ENCODE measurements around the gene MYO9B.

Gene MYO9B

DNA sequence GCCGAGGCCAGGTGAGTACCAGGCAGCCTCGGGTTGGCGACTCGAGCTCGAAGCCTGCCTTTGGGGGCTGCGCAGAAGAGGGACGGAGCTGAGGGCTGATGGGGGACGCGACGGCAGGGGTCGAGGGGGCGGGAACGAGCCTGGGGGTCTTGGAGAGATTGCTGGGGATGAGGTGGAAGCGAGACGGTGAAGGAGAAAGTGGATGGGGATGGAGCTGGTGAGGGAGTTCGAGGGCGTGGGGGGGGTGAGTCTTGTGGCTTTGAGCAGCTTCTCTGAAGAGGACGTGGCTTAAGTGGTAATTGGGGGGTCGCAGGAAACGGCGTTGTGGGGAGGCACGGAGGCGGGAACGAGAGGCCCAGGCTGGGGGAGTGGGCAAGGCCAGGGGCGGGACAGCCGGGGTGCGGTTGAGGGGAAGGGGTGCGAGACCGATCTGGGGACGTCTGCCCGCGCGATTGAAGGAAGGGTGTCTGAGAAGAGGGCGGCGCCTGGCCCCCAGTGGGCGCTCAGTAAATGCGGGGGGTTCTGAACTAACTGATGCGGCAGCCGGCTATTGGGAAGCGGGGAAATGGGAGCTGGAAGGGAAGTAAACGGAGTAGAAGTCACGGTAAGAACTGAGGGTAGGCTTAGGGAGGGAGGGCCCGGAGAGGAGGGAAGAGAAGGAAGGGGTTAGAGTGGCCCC lies 426 bp downstream of the MYO9B start:
- peak overlapping the region; percentile 94 to 98 for H3K27ac ChIP-seq
- TF ChIP-seq, protein P1, sequence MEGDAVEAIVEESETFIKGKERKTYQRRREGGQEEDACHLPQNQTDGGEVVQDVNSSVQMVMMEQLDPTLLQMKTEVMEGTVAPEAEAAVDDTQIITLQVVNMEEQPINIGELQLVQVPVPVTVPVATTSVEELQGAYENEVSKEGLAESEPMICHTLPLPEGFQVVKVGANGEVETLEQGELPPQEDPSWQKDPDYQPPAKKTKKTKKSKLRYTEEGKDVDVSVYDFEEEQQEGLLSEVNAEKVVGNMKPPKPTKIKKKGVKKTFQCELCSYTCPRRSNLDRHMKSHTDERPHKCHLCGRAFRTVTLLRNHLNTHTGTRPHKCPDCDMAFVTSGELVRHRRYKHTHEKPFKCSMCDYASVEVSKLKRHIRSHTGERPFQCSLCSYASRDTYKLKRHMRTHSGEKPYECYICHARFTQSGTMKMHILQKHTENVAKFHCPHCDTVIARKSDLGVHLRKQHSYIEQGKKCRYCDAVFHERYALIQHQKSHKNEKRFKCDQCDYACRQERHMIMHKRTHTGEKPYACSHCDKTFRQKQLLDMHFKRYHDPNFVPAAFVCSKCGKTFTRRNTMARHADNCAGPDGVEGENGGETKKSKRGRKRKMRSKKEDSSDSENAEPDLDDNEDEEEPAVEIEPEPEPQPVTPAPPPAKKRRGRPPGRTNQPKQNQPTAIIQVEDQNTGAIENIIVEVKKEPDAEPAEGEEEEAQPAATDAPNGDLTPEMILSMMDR (IDR thresholded peaks at IDR 0.05), result no peak
- H3K4me3 ChIP-seq, result peak overlapping the region; percentile 97
- no peak for DNase-seq (ENCODE audit: low spot score)

DNA sequence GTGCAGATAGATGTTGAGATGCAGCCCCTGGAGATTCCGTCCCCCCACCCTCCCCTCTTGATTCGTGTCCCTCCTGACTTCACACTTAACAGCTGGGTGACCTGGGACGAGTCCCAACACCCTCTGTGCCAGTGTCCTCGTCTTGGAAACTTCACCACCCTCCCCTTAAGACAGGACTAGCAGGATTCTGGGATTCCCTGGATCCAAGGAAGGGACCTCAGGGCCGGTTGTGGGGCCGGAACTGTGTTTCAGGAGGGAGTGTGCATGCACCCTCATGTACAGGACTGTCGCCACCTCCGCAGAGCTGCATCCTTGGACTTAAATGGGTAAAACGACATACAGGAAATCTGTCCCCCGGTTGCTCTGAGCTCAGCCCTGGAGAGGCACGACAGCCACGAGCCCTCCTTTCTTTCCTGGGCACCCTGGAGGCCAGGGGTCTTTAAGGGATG lies 990 bp downstream of the MYO9B start:
- H3K27ac ChIP-seq, result peak overlapping the region; percentile 94 to 98
- TF ChIP-seq, protein P1 (IDR thresholded peaks at IDR 0.05), result no peak
- no peak for DNase-seq (ENCODE audit: low spot score)
- H3K4me3 ChIP-seq, result peak overlapping the region; percentile 97

DNA sequence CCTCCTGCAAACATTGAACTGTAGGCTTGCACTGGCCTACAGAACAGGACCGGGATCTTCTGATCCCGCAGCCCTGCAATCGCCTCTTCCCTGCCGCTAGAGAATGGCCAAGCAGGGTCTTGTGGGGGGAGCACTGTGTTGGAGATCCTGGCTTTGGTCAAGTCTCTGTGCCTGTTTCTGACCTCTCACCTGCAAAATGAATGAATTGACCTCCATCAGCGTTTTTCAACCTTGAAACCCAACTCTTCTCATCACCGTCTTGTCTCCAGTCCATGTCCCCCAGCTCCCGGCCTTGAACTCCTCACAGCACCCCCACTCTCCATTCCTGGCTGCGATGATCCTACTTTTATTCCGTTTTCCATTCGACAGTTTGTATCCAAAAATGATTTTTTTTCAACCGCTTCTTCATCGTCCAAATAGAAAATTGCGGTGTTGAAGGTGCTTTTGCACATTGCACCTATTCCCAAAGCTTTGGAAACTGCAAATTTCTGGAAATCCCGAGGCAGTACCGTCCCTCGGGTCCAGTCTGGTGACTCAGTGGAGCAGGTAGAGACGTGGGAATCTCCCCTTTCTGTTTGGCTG lies 2.0 kb downstream of the MYO9B start:
- H3K27ac ChIP-seq, result peak overlapping the region; percentile 94 to 98
- no peak for DNase-seq (ENCODE audit: low spot score)
- TF ChIP-seq, protein P1 (IDR thresholded peaks at IDR 0.05), result no peak
- peak overlapping the region; percentile 97 for H3K4me3 ChIP-seq

DNA sequence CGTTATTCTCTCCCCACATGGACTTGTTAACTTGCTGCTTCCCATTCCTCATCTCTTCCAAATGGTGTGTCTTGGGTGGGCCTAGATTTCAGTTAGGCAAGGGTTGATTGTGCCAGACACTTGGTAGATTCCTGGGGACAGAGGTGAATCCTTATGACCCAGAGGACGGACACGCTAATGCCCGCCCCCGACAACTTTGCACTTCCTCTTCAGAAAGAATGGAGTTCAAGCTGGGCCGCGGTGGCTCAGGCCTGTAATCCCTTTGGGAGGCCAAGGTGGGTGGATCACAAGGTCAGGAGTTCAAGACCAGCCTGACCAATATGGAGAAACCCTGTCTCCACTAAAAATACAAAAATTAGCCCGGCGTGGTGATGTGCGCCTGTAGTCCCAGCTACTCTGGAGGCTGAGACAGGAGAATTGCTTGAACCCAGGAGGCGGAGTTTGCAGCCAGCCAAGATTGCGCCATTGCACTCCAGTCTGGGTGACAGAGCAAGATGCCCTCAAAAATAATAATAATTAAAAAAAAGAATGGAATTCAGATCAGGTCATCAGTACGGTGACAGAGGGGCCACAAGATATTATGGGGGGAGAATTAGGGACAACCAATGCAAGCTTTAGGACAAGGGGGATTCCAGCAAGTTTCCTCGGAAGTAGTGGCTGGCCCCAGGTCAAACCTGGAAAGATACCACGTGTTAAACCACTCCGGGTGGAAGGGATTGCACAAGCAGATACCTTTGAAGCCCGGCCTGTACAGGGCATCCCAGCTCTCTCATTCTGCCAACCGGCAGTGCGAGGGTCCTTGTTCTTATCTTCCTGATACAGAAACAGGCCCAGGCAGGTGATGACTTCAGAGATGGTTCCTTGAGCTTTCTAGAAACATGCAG lies 2.7 kb downstream of the MYO9B start:
- TF ChIP-seq, protein P1 (IDR thresholded peaks at IDR 0.05), result no peak
- peak overlapping the region; percentile 72 for H3K4me3 ChIP-seq
- peak overlapping the region; percentile 97 to 98 for H3K27ac ChIP-seq
- no peak for DNase-seq (ENCODE audit: low spot score)

DNA sequence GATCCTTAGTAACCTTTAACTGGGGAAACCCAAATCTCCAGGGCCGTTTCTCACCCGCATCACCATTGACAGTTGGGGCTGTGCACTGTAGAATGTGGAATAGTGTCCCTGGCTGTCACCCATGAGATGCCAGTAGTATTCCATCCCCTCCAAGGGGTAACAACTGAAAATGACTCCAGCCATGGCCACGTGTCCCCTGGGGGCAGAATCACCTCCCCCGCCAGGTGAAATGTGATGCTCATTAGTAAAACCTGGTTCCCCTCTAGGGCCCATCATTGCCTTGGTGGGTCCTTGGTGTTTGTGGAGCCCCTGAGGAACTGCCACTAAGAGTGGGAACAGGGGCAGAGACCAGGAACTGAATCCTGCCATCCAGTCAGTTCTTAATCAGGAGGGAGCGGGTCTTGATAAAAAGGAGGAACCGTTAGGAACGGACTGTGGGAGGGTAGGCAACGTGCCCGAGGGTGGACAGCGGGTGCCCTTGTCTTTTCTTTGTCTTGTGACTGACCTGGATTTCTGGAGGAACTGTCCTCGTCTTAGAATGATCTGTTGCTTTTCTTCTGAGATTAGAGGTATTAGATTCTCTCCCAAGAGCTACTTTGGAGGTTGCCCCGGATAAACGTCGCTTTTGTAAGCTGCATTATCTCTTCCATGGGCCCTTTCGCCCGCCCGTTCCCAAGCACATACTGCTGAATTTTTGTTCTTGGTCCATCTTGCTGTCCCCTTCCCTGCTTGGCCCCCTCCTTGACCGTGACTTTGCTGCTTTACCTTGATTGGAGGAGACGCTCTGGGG lies 3.5 kb downstream of the MYO9B start:
- peak overlapping the region; percentile 97 to 98 for H3K27ac ChIP-seq
- TF ChIP-seq, protein P1 (IDR thresholded peaks at IDR 0.05), result no peak
- DNase-seq (ENCODE audit: low spot score), result no peak
- H3K4me3 ChIP-seq, result peak overlapping the region; percentile 72

DNA sequence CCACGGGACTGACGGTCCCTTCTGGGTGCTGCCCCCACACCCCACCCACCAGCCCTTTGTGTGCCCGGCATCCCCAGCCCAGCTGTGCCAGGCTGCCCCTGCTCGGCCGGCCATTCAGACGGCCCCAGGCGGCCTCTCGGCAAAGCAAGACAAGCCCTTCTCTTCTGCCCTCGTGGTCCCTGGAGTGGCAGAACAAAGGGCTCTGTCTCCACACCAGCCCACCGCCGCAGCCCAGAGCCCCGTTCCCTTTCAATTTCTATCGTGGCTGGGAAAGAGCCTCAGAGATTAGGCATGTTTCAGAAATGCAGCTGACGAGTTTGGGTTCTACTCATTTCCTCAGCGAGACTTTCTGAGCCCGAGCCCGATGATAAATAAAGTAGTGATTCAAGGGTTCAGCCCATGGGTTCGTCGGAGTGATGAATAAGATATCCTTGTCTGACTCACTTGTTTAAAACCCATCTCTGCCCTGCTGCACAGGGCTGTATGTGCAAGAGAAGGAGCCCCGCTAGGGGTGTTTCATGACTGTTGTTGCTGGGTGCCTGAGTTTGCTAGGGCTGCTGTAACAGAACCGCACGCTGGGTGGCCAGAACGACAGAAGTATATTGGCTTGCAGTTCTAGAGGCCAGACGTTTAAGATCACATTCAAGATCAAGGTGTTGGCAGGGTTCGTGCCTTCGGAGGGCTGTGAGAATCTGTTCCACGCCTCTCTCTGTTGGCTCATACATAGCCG lies 4.3 kb downstream of the MYO9B start:
- peak; percentile 94 for DNase-seq (ENCODE audit: low spot score)
- Histone ChIP-seq H3K27ac (peak overlapping the region; percentile 97 to 98), H3K4me3 (peak overlapping the region; percentile 72)
- TF ChIP-seq, protein P1 (IDR thresholded peaks at IDR 0.05), result peak; percentile 48

Measured in coronary artery (tissue), 2 donors.